C1 segment of cervical spinal cord (tissue), 14 donors: ENCODE data around the gene RNF38.
"Not testable (repeated sequence)": the region's sequence is repeated elsewhere in the genome, so short reads cannot be mapped to it uniquely, and the experiment has no call there.

ENCODE experiments used
- DNase-seq, 14 donors: peaks; one replicate each; lab custom pipeline; 2025; lab: John Stamatoyannopoulos, UW

Gene RNF38

GRCh38 chr9:36399980-36400331 is at the start of gene RNF38:
RNF38 (minus strand) TSS chr9:36400269; CDS start chr9:36400108, 161 bp downstream.
- DNase-seq, result no peak

GRCh38 chr9:36448555-36448954 is 48.5 kb upstream of the RNF38 start:
- DNase-seq, result not testable (repeated sequence)

GRCh38 chr9:36448017-36448416 is 47.9 kb upstream of the RNF38 start:
- DNase-seq, result no peak

- DNase-seq, result not testable (repeated sequence)
Measured at GRCh38 chr9:36446678-36447077, 46.6 kb upstream of the RNF38 start.

- DNase-seq, result no peak
Measured at GRCh38 chr9:36445800-36446361, 45.8 kb upstream of the RNF38 start.

GRCh38 chr9:36444203-36444602 is 44.1 kb upstream of the RNF38 start:
- no peak for DNase-seq

GRCh38 chr9:36443581-36443980 is 43.5 kb upstream of the RNF38 start:
- DNase-seq, result no peak

GRCh38 chr9:36442710-36443109 is 42.6 kb upstream of the RNF38 start:
- no peak for DNase-seq

- DNase-seq, result no peak
Measured at GRCh38 chr9:36441966-36442365, 41.9 kb upstream of the RNF38 start.

GRCh38 chr9:36438536-36439236 is 38.6 kb upstream of the RNF38 start:
- DNase-seq, result no peak

- DNase-seq, result no peak
Measured at GRCh38 chr9:36437790-36438189, 37.7 kb upstream of the RNF38 start.

GRCh38 chr9:36436909-36437308 is 36.8 kb upstream of the RNF38 start:
- peak in 4 of 14 donors; percentile 3 to 18 (median 8) for DNase-seq

GRCh38 chr9:36433386-36433785 is 33.3 kb upstream of the RNF38 start:
- DNase-seq, result no peak

GRCh38 chr9:36431078-36431477 is 31.0 kb upstream of the RNF38 start:
- no peak for DNase-seq

GRCh38 chr9:36426945-36427344 is 26.9 kb upstream of the RNF38 start:
- DNase-seq, result no peak

GRCh38 chr9:36426348-36426747 is 26.3 kb upstream of the RNF38 start:
- DNase-seq, result no peak

GRCh38 chr9:36424289-36425055 is 24.4 kb upstream of the RNF38 start:
- no peak for DNase-seq

GRCh38 chr9:36423206-36423605 is 23.1 kb upstream of the RNF38 start:
- DNase-seq, result peak in 2 of 14 donors; percentile 8 to 23

- DNase-seq, result no peak
Measured at GRCh38 chr9:36416890-36417289, 16.8 kb upstream of the RNF38 start.

- DNase-seq, result no peak
Measured at GRCh38 chr9:36415822-36416525, 15.9 kb upstream of the RNF38 start.

- not testable (repeated sequence) for DNase-seq
Measured at GRCh38 chr9:36411410-36411809, 11.3 kb upstream of the RNF38 start.

GRCh38 chr9:36409076-36409475 is 9.0 kb upstream of the RNF38 start:
- DNase-seq, result not testable (repeated sequence)
